Activated CD4-positive, alpha-beta T cell treated with anti-CD3 and anti-CD28 coated beads for 24 hours (primary cell): ENCODE data around the gene QSOX1.

ENCODE experiments used
- DNase-seq, 2 donors: peaks; one replicate each; pipeline ENCODE4 v3.0.0-alpha.2; 2020; ENCODE audit warnings: low read depth in 2 of 2

The QSOX1 gene

DNA sequence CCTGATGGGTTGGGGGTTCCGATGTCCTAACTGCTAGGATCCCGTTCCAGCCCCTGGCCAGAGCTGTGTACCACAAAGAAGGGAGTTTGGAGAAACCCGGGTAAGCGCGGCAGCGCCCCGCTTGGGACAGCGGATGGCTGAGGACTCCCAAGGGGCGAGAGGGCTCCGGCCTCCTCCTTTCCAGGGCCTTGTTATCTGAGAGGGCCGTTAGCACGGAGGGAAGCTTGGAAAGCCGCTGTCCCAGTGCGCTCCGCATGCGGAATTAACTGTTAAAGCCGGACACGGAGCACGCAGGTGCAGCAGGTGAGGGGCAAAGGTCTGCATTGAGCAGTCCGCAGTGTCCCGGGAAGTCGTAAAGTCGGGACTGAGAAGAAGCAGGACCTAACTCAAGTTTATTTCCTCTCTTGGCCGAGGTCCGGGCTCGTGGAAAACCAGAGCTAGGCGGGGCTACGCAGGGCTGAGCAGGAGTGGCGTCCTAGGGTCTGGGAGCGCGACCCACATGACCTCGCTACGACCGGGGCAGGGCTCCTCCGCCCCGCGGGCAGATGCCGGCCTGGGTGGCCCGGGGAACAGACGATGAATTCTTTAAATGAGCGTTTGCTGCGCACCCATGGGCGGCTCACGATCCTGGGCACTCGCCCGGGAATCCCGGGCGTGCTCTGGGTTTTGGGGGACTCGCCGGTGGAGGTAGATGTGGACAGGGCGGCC lies 79.9 kb downstream of the QSOX1 start:
- no peak for DNase-seq

DNA sequence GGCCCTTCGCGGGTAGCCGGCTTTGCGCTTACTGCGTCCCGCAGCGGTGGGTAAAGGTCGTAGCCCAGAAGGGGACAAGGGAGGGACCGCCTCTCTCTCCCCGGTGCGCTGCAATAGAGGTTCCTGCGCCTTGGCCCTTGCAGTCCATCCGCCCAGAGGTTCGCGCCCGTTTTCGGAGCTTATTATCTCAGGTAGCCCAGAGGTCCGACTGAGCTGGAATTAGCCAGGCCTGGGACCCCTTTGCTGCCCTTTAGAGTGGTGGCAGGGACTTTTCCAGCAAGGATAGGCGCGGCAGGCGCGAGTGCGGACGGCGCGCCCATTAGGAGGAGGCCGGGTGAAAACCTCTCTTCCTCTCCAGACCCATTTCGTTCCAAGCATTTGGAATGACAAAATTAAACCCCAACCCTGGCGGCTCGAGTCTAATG lies 80.4 kb downstream of the QSOX1 start:
- DNase-seq, result no peak

DNA sequence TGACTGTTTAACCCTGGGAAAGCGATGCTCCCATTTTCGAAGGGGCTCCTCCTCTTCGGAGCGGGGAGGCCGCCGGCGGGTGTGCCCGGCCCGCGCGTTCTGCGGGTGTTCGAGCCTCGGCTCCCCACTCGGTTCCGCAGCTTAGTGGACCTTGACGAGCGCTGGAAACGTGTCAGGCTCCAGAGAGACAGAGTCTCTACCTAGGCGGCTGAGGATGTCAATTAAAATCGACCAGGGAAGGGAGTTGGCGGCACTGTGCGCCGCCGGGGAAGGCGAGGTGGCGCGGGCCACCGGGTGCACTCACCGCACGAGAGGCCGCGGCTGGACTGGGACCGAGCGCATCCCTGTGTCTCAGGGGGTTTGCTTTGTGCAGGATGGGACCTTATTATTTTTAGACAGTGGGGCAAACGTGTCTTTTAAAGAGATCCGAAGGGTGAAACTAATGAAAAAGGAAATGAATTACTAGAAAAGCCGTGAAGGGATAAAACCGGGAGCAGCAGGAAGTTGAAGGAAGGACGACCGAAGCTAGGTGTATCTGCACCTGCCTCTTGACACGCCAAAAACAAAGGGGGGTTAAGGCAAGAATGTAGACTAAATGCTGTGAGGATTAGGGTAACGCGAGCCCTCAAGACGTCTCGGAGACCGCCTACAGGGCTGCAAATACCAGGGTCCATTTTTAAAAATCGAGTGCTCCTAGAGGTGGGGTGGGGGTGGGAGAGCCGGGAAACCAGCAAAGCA lies 81.0 kb downstream of the QSOX1 start:
- no peak for DNase-seq

DNA sequence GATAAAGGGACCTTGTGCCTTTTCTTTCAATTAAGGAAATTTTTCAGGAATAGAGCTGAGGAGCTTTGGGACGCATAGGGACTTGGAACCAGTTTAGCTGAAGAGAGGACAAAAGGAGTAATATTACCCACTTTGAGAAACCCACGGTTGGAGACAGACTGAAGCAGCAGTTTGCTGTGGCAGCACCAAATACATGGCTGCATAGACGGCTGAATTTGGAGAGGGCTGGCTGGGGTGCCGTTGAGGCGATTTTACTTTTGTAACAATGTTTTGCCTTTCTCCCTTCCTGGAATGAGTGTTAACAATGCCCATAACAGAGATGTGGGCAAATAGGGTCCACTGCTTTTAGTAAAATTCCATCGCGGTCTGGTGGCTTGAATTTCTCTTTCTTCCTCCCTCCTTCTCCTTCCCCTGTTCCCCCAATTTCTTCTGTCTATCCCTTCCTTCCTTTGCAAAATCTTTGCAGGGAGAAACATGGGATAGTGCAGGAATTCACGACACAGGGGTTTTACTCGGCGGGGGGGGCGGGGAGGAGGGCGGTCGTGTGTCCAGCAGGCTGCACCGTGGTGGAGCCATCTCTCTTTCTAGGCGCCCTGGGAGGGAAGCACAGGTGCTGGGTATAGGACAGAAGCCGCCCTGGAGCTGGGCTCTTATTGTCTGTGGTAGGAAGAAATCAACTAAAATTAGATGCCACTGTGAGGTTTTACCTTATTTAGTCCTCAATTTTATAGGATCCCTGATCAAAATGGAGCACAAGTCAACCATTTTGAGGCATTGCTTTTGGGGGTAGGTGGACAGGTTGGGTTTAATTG lies 82.2 kb downstream of the QSOX1 start:
- DNase-seq, result no peak

DNA sequence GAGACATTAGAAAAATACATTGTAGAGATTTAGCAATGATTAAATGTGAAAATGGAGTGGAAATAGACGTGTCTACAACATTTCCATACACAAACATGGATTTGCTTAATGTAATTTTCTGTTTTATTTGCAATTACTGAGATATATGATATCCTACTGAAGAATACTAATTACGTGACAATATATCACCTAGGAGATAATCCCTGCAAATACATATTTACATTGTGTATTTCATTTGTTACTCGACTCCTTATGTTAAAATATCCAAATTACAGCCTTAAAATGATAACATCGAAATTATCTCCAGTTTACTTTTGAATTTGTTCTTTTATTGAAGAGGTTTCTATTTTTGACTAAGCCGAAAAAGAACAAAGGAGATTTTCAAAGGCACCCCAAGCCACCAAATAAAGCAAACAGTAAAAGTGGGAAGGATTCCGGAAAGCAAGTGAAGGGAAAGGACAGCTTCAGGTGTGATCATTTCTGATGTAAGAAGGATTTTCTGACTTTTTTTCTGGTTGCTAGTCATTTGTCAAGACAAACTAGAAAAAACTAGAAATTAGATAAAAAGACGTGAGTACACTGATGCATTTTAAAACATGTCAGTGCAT lies 83.3 kb downstream of the QSOX1 start:
- DNase-seq, result no peak

DNA sequence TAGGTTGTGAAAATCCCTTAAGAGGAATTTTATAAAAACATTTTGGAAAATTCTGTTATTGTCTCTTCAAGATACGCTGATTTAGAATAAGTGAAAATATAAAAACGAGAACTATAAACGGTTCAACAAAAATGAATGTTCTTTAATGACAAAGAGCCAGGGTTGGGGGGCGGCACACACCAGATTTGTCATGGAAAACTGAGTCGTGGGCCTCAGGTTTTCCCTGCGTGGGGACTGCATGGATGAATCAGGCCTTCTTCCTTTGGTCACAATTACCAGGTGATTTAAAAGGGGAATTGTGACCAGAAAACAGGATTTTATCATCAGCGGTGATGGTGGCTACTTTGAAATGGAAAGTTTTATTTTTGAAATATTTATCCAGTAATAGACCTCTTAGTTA lies 84.0 kb downstream of the QSOX1 start:
- no peak for DNase-seq

DNA sequence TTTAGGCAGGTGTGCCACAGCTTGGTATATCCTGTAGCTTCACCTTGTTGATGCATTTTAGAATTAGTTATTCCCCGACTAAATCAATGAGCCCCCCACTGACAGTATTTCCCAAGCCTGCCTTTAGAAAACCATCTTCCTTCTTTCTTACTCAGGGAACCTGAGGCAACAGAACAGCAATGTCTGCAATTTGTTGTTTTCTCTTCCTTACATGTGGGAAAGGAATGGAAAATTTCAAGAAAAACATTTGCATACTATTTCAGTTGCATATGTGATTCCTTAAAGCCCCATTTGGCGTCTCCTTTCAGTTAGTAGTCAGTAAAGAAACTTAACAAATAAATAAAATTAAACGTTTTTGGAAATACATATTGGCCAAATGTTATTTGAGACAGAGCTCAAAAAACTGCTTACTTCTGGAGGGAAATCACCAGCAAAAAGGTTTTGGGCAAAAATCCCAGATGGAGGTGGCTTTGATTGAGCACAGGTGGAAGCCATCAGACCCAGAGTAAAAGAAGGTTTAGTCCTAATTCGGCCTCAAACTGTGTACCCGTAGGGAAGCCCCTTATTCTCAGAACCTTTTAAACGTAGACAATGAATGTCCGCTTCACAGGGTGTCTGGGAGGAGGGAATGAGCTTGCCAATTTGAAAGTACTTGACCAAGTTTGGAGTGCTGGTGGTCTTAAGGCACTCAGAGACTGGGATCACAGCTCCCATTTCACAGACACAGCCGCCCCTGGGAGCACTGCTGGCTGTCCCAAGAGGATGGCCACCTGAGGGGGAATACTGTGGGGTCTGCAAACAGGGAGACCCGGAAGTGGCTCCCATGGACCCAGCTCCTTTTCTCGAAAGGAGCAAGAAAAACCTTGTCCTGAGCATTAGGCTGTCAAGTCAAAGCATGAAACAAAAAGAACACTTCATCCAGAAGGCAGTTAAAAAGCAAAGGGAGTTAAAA lies 84.8 kb downstream of the QSOX1 start:
- DNase-seq, result no peak

DNA sequence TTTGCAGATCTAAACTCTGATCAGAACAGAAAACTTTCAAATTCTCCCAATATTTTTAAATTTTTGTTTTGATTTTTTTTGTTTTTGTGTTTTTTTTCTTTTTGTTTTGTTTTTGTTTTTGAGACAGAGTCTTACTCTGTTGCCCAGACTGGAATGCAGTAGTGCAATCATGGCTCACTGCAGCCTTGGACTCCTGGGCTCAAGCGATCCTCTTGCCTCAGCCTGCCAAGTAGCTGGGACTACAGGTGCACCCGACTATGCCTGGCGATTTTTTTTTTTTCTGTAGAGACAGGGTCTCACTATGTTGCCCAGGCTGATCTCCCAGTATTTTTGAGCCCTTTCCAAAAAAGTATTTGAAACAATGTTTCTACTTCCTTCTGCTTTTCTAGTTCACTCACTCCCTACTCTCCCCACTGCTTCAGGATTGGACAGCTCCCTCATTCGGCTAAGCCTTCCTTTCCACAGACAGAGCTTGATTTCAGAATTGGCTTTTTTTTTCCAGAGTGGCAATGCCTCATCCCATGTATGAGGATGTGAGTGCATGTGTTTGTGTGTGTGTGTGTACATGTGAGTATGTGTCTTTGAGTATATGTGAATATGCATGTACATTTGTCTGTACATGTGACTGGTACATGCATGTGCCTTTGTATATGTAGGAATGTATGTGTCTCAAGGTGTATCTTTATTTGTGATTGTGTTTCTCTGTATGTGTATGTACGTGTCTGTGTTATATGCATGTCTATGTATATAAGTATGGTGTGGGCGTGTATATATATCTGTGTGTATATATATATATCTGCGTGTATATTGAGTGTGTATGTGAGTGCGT lies 87.3 kb downstream of the QSOX1 start:
- DNase-seq, result no peak

DNA sequence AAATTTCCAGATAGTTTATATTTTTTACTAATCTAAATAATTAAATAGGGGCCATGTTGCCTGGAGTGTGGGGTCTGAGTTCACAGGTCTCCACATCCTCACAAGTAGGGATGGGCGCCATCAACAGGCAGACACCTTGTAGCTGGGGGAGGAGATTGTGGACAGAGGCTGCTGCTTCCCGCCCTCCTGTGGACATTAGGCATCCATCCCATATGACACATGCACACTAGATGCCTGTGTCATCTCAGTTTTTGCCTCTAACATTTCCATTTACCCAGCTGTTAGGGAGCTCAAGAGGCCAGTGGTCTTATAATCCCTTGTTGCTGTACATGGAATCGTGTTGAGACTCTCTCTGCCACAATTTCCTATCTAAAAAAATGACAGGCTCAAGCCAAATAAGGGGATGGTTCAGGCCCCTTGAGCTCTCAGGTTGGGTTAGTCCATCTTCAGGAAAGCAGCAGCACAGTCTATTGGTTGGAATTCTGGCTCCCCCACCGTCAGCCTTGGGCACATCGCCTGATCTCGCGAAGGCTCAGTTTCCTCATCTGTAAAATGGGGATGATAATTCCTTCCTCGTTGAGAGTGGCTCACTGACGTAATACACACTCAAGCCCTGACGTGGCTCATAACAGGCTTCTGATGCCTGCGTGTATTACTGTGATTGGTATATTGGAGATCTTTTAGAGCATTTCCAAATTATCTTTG lies 89.0 kb downstream of the QSOX1 start:
- DNase-seq, result no peak

DNA sequence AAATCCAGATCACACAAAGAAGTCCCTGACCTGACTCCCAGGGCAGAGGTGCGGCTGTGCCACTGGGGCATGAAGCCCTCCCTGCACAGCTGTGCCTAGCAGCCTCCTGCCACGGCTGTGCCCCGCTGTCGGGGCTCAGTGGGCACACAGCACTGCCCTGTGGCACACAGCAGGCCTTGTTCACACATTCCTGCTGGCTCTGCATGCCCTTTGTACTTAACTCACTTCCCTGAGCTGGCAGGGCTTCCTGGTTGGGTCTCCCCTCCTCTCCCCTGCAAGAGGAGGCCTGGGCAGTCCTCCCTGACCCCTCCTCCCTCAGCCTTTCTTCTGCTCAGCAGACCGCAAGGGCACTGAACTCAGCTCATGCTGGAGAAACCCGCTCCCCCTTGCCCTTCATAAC lies 90.2 kb downstream of the QSOX1 start:
- no peak for DNase-seq

DNA sequence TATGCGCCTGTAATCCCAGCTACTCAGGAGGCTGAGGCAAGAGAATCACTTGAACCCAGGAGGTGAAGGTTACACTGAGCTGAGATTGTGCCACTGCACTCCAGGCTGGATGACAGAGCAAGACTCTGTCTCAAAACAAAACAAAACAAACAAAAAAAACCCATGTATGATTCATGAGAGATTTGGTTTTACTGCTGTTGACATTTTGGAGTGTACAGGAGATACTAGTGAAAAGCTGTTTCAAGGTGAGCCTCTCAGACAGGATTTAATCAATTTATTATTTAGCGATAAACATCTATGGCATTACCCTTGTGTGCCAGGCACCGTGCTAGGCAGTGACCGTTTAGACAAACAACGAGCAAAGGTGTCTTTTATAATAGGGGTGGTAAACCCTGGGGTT lies 91.9 kb downstream of the QSOX1 start:
- no peak for DNase-seq

DNA sequence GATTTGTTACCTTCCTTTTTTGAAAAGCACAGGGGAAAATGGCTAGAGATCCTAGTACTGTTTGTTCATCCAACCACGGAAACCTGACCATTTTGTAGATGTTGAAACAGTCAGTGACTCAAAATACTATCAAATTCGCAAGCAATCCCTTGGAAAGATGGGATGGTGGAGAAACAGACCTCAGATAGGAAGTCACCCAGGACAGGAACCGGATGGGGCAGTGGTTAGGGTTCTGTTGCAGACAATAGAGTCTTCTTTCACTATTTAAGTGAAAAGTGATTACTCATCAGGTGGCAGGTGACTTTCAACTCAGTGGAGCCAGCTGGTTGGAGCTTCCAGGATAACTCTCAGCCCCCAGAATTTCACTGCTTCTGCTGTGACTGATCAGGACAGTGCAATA lies 92.4 kb downstream of the QSOX1 start:
- DNase-seq, result no peak

DNA sequence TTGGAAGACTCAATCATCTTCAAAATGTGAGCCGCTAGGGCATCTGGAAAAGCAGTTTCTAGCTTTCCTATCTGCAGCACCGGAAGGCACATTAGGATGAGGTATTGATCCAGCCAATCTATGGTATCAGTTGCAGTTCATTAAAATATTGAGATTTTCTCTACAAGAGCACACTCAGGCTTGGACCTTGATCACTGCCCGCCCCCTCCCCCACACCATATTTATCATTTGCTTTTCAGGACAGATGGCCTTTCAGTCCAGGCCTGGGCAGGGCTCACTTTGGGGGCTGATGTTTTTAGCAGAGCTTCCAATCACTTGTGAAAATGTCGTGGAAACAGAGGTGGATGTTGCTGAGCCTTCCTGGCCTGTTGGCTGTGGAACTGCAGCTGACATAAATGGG lies 92.9 kb downstream of the QSOX1 start:
- no peak for DNase-seq

DNA sequence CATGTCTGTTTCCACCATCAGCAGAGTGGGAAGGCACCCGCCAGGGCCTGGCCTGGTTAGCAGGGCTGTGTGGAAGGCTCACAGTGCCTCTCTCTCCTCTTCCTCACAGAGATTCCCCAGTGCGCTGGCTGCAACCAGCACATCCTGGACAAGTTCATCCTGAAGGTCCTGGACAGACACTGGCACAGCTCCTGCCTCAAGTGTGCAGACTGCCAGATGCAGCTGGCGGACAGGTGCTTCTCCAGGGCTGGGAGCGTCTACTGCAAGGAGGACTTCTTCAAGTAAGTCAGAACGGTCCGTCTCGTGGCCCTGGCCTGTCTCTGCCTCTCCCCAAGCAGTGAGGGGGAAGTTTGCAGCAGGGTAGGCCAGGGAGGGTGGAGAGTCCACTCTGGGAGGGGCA lies 93.5 kb downstream of the QSOX1 start:
- DNase-seq, result no peak

DNA sequence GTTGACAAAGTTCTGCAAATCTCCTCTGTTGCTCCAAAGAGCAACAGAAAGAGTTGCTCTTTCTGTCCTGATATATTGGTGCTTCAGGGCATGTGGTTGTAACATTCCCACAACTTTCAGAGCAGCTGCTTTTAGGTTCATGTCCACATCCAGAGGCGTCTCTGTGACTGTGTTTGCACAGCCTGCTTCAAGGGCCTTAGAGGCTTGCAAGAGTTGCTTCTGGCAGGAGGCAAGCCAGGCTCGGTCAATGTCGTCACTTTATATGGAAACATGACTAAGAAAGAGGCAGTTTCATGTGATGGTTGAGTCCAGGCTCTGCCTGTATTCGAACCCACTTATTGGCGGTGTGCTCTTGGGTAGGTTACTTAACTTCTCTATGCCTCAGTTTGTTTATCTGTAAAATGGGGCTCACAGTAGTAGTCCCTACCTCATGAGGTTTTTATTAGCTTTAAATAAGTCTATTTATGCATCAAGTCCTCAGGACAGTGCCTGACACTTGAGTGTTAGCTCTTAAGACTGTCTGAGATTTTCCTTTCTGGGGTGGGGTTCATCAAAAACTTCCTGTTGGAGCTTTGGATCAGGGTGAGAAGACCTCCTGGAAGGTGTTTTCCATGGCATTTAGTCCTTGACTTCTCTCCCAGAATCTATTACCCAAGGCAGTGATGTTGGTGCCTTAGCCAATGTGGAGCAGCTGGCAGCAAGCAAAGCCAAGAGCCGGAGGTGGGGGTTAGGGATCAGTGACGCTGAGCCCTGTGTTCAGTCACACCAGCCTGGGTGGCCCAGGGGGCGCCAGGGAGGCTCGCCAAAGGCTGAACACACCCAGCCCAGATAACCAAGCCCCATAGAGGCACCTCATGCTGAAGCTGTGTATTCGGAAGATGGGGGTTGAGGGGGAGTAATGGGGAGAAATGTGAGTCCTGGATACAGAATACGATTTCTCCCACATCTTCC lies 94.3 kb downstream of the QSOX1 start:
- no peak for DNase-seq

DNA sequence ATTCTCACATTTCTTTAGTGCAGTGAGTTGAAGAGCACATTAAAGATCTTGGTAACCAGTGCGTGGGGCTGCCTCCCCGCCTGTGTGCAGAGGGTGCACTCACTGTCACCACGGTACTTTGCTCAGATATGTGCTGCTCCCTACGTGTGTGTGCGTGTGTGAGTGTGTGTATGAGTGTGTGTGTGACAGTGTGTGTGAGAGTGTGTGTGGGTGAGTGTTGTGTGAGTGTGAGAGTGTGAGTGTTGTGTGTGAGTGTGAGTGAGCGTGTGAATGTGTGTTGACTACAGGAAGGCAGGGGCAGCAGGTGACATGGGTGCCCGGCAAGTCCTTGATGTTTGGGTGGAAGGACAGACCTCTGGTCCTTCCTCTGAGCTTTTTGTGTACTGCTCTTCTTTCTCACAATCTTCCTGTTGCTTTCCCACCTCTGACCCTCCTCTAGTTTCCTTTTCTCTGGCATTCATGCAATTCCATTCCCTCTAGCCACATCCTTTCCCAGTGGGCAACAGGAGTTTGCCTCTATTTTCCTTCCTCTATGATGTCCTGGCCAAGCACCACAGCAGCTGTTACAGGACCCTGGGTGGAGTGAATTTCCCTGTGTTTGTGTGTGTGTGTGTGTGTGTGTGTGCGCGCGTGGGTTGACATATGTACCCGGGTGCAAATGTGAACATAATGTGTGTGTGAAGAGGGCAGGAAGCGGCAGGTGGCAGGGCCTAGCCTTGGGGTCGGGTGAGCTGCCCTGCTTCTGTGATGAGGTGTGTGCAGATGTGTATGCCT lies 95.2 kb downstream of the QSOX1 start:
- no peak for DNase-seq

DNA sequence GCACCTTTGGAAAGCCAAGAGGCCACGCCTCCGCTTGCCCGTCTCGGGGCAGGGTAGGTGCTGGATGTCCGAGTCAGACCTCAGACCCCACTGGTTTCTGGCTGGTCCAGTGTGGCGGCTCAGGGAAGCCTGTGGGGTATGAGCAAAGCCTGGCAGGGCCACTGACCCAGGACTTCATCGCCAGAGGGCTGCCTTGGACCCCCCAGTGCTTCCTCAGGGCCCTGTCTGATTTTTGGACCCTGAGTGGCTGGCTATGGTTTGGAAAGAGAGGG lies 95.8 kb downstream of the QSOX1 start:
- no peak for DNase-seq
